ENCODE data around the gene SLCO6A1. TPM values are rescaled to one million over a fixed set of nuclear protein-coding genes. Genes with fewer than 3 reads are reported as not detected.
"Not testable (repeated sequence)": the region's sequence is repeated elsewhere in the genome, so short reads cannot be mapped to it uniquely, and the experiment has no call there.

The SLCO6A1 gene, protein sequence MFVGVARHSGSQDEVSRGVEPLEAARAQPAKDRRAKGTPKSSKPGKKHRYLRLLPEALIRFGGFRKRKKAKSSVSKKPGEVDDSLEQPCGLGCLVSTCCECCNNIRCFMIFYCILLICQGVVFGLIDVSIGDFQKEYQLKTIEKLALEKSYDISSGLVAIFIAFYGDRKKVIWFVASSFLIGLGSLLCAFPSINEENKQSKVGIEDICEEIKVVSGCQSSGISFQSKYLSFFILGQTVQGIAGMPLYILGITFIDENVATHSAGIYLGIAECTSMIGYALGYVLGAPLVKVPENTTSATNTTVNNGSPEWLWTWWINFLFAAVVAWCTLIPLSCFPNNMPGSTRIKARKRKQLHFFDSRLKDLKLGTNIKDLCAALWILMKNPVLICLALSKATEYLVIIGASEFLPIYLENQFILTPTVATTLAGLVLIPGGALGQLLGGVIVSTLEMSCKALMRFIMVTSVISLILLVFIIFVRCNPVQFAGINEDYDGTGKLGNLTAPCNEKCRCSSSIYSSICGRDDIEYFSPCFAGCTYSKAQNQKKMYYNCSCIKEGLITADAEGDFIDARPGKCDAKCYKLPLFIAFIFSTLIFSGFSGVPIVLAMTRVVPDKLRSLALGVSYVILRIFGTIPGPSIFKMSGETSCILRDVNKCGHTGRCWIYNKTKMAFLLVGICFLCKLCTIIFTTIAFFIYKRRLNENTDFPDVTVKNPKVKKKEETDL
- 0.29 and 0.60 TPM in 2 replicates for total RNA-seq (2014; rRNA removed; shearing (Covaris generic))

DNA sequence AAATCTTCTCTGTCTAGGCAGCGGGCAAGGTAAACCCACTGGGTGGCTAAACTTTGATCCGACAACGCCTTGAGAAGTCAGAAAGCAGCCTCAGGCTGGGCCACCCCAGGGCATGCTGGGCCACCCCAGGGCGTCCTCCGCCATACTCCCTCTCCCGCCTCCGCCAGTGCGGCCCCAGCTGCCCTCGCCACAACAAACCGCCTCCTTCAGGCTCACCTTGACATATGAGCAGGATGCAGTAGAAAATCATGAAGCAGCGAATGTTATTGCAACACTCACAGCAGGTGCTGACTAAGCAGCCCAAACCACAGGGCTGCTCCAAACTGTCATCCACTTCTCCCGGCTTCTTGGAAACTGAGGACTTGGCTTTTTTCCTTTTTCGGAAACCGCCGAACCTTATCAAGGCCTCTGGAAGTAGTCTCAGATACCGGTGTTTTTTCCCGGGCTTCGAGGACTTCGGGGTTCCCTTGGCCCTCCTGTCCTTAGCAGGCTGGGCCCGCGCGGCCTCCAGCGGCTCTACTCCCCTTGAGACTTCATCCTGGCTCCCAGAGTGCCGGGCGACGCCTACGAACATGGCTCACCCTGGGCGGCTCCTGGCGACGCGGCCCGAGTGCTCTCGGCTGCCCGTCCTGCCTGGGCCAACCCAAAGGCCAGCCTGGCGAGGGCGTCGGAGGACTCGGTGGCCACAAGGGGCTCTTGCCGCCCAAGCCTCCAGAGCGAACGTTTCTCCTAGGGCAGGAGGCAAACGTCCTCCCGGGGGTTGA is at the start of gene SLCO6A1:
TSS of gene SLCO6A1 (minus strand) at position 731 of the 764 bp plus-strand sequence. CDS start at position 574, 157 bp downstream.
- DNase-seq (ENCODE audit: low read depth): peak; percentile 9

- DNase-seq (ENCODE audit: low read depth): no peak
Observed at GRCh38 chr5:102547141-102548035, 48.6 kb upstream of the SLCO6A1 start.

- peak; percentile 30 for DNase-seq (ENCODE audit: low read depth)
Observed at GRCh38 chr5:102545175-102545574, 46.4 kb upstream of the SLCO6A1 start.

DNA sequence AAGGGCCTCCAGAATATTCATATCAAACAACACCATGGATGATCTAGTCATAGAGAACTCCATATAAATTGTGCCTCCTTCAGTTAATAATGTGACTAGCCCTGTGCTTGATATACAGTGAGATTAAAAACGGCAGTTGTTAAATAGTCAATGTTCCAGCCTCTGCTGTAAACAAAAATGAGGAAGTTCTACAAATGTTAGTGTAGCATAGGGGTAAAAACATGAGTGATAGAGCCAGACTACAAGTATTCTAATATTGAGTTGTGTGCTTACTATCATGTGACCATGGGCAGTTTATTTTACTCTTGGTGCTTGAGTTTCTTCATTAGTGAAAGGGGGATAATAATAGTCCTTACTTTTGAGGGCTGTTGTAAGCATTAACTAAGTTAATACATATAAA is 43.3 kb upstream of the SLCO6A1 start:
- no peak for DNase-seq (ENCODE audit: low read depth)

- DNase-seq (ENCODE audit: low read depth): no peak
Observed at GRCh38 chr5:102539996-102540728, 41.4 kb upstream of the SLCO6A1 start.

DNA sequence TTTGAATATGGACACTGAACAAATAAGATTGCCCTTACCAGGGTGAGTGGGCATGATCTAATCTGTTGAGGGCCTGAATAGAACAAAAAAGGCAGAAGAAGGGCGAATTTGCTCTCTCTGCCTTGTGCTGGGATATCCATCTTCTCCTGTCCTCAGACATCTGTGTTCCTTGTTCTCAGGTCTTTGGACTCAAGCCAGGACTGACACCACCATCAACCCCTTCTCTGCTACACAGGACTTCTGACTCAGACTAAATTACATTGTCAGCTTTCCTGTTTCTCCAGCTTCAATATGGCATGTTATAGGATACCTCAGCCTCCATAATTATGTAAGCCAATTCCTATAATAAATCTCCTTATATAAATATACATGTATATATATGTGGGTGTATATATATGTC is 40.8 kb upstream of the SLCO6A1 start:
- DNase-seq (ENCODE audit: low read depth): peak; percentile 38

GRCh38 chr5:102537011-102537410 is 38.2 kb upstream of the SLCO6A1 start:
- DNase-seq (ENCODE audit: low read depth): no peak

GRCh38 chr5:102536323-102536928 is 37.6 kb upstream of the SLCO6A1 start:
- DNase-seq (ENCODE audit: low read depth): no peak

DNA sequence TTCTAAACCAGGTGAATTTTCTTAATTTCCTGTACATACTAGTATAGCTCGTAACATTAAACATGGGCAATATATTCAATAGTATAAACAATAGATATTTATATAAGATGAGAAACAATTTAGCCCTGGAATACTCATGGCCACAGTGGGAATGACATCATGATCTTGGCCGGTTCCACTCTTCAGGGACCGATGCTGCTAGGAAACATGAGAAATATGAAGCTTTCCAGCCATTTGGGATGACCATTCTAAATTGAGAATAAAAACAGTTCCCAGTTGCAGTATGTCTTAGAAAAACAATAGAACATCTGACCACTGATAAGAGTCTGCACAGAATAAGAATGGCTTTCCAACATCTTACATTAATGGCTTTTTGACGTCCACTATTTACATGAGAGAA is 33.3 kb upstream of the SLCO6A1 start:
- DNase-seq (ENCODE audit: low read depth): no peak

DNA sequence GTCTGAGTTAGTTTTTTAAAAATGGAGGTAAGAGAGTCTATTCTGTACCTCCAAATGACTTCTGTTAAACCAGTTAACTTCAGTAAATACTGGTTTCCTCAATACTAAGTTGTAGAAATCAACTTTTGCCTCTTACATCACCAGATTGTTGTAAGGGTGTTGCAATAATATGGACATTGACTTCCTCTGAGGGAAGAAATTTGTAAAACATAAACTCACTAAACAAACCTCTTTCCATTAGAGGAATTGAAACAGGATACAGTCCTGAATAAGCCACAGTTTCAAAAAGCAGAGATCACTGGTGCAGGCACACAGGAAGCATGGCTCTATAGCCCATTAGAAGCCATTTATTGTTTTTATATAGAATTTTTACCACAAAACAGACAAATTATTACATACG is 32.7 kb upstream of the SLCO6A1 start:
- DNase-seq (ENCODE audit: low read depth): no peak

GRCh38 chr5:102529447-102529846 is 30.6 kb upstream of the SLCO6A1 start:
- DNase-seq (ENCODE audit: low read depth): no peak

GRCh38 chr5:102529031-102529430 is 30.2 kb upstream of the SLCO6A1 start:
- DNase-seq (ENCODE audit: low read depth): no peak

- DNase-seq (ENCODE audit: low read depth): peak; percentile 29
Observed at GRCh38 chr5:102528600-102528999, 29.8 kb upstream of the SLCO6A1 start.

- no peak for DNase-seq (ENCODE audit: low read depth)
Observed at GRCh38 chr5:102527547-102527946, 28.7 kb upstream of the SLCO6A1 start.

GRCh38 chr5:102523541-102524175 is 24.9 kb upstream of the SLCO6A1 start:
- no peak for DNase-seq (ENCODE audit: low read depth)

DNA sequence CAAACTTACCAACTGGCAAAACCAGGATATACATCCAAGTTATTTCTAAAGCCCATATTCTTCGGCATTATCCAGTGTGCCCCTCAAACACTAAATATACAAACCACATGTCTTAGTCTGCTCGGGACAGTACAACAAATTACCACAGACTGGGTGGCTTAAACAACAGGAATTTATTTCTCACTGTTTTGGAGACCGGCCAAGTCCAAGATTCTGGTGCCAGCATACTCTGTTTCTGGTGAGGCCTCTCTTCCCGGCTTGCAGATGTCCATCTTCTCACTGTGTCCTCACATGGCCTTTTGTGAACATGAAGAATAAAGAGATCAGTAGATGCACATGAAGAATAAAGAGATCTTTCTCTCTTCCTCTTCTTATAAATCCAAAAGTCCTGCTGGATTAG is 12.9 kb upstream of the SLCO6A1 start:
- DNase-seq (ENCODE audit: low read depth): peak; percentile 84

- not testable (repeated sequence) for DNase-seq (ENCODE audit: low read depth)
Observed at GRCh38 chr5:102491261-102491914, 7.4 kb downstream of the SLCO6A1 start.

GRCh38 chr5:102483736-102484135 is 15.1 kb downstream of the SLCO6A1 start:
- DNase-seq (ENCODE audit: low read depth): peak; percentile 22

Measured in RPMI7951 (cell line).